ENCODE measurements around the gene COL20A1. TPM values are rescaled to one million over a fixed set of nuclear protein-coding genes. Genes with fewer than 3 reads are reported as not detected.

COL20A1 gene
- total RNA-seq, 1 donor from 2014 or later = not detected

DNA sequence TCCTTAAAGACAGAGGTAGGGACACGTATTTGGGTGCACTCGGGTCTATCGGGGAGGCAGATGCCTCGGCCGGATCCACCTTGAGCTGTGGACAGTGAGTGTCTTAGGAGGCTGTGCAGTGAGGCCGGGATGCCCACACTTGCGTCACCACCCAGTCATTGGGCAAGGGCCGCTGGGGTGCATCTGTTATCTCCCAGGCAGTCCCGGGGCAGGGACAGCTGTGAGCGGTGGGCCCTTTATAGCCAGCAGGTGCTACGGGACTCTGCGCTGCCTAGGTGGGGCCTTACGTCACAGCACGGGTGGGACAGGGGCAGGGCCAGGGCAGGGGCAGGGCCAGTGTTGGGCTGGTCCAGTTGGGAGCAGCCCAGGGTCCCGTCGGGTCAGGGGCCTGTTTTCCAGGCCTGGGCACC lies 689 bp upstream of the COL20A1 start:
- TF ChIP-seq, protein P1, sequence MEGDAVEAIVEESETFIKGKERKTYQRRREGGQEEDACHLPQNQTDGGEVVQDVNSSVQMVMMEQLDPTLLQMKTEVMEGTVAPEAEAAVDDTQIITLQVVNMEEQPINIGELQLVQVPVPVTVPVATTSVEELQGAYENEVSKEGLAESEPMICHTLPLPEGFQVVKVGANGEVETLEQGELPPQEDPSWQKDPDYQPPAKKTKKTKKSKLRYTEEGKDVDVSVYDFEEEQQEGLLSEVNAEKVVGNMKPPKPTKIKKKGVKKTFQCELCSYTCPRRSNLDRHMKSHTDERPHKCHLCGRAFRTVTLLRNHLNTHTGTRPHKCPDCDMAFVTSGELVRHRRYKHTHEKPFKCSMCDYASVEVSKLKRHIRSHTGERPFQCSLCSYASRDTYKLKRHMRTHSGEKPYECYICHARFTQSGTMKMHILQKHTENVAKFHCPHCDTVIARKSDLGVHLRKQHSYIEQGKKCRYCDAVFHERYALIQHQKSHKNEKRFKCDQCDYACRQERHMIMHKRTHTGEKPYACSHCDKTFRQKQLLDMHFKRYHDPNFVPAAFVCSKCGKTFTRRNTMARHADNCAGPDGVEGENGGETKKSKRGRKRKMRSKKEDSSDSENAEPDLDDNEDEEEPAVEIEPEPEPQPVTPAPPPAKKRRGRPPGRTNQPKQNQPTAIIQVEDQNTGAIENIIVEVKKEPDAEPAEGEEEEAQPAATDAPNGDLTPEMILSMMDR (IDR thresholded peaks at IDR 0.05; ENCODE audit: insufficient read depth, low read length, poor library complexity, severe bottlenecking) = no peak
- Histone ChIP-seq H3K27me3 (ENCODE audit: control insufficient read depth, insufficient read depth, low read length) (peaks cover 37% of the 10 kb centered on the region), H3K4me3 (ENCODE audit: low read depth, low read length) (no peak overlapping the region), H3K36me3 (ENCODE audit: control insufficient read depth, insufficient read depth, low read length) (no peaks in the 10 kb centered on the region)
- no peak for DNase-seq (ENCODE audit: low read depth)

DNA sequence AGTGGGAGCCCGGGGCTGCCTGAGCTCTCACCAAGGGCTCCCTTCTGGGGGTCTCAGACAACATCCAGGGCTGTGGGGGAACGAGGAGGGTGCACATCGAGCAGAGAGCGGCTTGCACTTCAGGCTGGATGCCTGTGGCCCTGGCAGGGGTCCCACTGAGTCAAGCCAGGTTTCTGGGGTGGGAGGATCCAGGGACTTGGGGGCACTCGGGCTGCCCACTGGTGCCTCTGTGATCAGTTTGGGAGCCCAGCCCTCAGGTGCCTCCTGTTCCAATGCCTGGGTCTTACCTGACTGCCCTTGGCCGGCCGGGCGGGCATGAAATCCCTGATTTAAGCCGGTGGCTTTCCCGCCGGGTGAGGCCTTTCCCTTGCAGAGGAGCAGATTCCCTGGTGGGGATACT lies 470 bp downstream of the COL20A1 start:
- Histone ChIP-seq H3K36me3 (ENCODE audit: control insufficient read depth, insufficient read depth, low read length) (no peaks in the 10 kb centered on the region), H3K27me3 (ENCODE audit: control insufficient read depth, insufficient read depth, low read length) (peaks cover 37% of the 10 kb centered on the region), H3K4me3 (ENCODE audit: low read depth, low read length) (no peak overlapping the region)
- DNase-seq (ENCODE audit: low read depth) = no peak
- TF ChIP-seq, protein P1 (IDR thresholded peaks at IDR 0.05; ENCODE audit: insufficient read depth, low read length, poor library complexity, severe bottlenecking) = no peak

DNA sequence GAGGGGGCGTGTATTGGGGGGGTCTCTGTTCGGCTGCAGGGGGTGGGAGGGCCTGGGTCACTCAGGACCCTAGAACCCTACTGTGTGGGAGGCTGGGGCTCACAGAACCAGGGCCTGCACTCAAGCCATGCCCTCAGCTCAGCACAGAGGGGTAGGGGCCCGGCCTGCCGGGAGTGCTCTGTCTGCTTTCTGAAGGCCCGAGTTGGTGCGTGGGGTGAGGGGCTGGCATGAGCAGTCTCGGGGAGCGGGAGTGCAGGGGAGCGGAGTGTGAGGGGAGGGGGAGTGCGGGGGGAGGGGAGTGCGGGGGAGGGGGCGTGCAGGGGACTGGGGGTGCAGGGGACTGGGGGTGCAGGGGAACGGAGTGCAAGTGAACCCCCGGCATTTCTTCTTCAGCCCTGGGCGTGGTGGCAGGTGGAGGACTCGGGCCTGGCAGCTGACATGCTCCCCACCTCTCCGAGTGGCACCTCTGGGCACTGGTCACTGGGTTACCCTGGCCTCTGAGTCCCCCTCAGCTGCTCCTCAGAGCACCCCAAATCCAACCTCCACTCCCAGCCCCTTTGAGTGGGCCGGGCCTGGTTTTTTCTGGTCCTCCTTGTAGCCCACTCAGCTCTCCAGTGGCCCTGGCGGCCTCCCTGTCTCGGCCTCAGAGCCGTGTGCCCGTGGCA lies 1.0 kb downstream of the COL20A1 start:
- Histone ChIP-seq H3K27me3 (ENCODE audit: control insufficient read depth, insufficient read depth, low read length) (peaks cover 39% of the 10 kb centered on the region), H3K36me3 (ENCODE audit: control insufficient read depth, insufficient read depth, low read length) (no peaks in the 10 kb centered on the region), H3K4me3 (ENCODE audit: low read depth, low read length) (no peak overlapping the region)
- DNase-seq (ENCODE audit: low read depth) = no peak
- TF ChIP-seq, protein P1 (IDR thresholded peaks at IDR 0.05; ENCODE audit: insufficient read depth, low read length, poor library complexity, severe bottlenecking) = no peak

DNA sequence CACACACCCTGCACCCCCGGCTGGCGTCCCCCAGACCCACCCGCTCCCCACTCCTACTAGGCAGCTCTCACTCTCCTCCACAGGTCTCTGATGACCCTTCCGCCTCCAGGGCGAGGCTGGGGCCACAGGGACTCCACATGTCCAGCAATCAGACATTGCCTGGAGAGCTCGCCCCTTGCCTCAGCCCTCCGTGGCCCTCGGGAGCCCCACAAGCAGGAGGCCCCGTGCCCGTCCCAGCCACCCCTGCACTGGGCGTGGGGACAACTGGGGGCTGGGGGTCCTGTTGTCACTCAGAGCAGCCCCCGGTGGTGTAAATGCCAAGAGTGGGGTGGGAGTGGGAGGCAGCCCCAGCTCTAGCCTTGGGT lies 1.5 kb downstream of the COL20A1 start:
- no peak for DNase-seq (ENCODE audit: low read depth)
- H3K4me3 ChIP-seq (ENCODE audit: low read depth, low read length) = no peak overlapping the region
- TF ChIP-seq, protein P1 (IDR thresholded peaks at IDR 0.05; ENCODE audit: insufficient read depth, low read length, poor library complexity, severe bottlenecking) = no peak

GRCh38 chr20:63295018-63295417 lies 2.0 kb downstream of the COL20A1 start:
- Histone ChIP-seq H3K27me3 (ENCODE audit: control insufficient read depth, insufficient read depth, low read length) (peaks cover 39% of the 10 kb centered on the region), H3K36me3 (ENCODE audit: control insufficient read depth, insufficient read depth, low read length) (no peaks in the 10 kb centered on the region), H3K4me3 (ENCODE audit: low read depth, low read length) (no peak overlapping the region)
- TF ChIP-seq, protein P1 (IDR thresholded peaks at IDR 0.05; ENCODE audit: insufficient read depth, low read length, poor library complexity, severe bottlenecking) = no peak
- no peak for DNase-seq (ENCODE audit: low read depth)

More for the DNA sequence above, 1.5 kb downstream of the COL20A1 start:
- Histone ChIP-seq H3K27me3 (ENCODE audit: control insufficient read depth, insufficient read depth, low read length) (peaks cover 39% of the 10 kb centered on the region), H3K36me3 (ENCODE audit: control insufficient read depth, insufficient read depth, low read length) (no peaks in the 10 kb centered on the region)

DNA sequence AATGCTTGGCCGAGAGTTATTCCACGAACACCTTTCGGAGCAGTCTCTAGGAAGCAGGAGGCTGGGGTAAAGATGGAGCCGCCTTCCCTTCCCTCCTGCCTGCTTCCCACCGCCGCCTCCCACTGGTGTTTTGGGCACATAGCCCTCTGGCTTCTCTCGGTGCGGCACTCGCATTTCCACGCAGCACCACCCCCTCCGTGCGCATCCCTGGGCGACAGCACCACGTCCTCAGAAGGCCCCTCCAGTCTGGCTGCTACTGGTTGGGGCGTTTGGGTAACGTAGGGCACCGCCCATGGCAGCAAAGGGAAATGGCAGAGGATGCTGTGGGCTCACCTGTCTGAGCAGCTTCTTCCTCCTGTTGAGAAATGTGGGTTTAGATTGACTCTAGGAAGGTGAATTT lies 2.4 kb downstream of the COL20A1 start:
- Histone ChIP-seq H3K27me3 (ENCODE audit: control insufficient read depth, insufficient read depth, low read length) (peaks cover 39% of the 10 kb centered on the region), H3K36me3 (ENCODE audit: control insufficient read depth, insufficient read depth, low read length) (no peaks in the 10 kb centered on the region), H3K4me3 (ENCODE audit: low read depth, low read length) (no peak overlapping the region)
- DNase-seq (ENCODE audit: low read depth) = no peak
- TF ChIP-seq, protein P1 (IDR thresholded peaks at IDR 0.05; ENCODE audit: insufficient read depth, low read length, poor library complexity, severe bottlenecking) = peak; percentile 18
